22Rv1 (cell line): ENCODE measurements around the gene ASPM.

ENCODE experiments used
- H3K27ac ChIP-seq: fragments of 450-650 bp; 2 replicates; pipeline ENCODE4 v1.5.1; 2017
- CTCF ChIP-seq: fragments of 450-650 bp; IDR thresholded peaks from 2 replicates; pipeline ENCODE4 v1.5.1; 2017; ENCODE audit warnings: mild to moderate bottlenecking
- ZFX ChIP-seq: fragments of 450-650 bp; IDR thresholded peaks from 2 replicates; pipeline ENCODE4 v1.6.1; 2017; ENCODE audit warnings: antibody characterized with exemption, borderline replicate concordance

Gene ASPM

GRCh38 chr1:197152662-197153061 is 6.2 kb upstream of the ASPM start:
- H3K27ac ChIP-seq, result no peak overlapping the region
- TF ChIP-seq ZFX (no peak), CTCF (no peak)

GRCh38 chr1:197151185-197151584 is 4.7 kb upstream of the ASPM start:
- TF ChIP-seq ZFX, result no peak
- no peak for TF ChIP-seq CTCF
- peak overlapping the region; percentile 22 for H3K27ac ChIP-seq

GRCh38 chr1:197150336-197151005 is 4.0 kb upstream of the ASPM start:
- peak overlapping the region; percentile 22; the same call in 1 of the 2 replicates for H3K27ac ChIP-seq
- TF ChIP-seq CTCF (no peak), ZFX (no peak)

- TF ChIP-seq CTCF, result no peak
- TF ChIP-seq ZFX, result no peak
- H3K27ac ChIP-seq, result no peak overlapping the region
Observed at GRCh38 chr1:197149340-197149739, 2.9 kb upstream of the ASPM start.

GRCh38 chr1:197145446-197146024 is 934 bp downstream of the ASPM start:
- no peak for TF ChIP-seq CTCF
- no peak for TF ChIP-seq ZFX
- H3K27ac ChIP-seq, result peak overlapping the region; percentile 88

- no peak for TF ChIP-seq ZFX
- no peak for TF ChIP-seq CTCF
- H3K27ac ChIP-seq, result no peak overlapping the region
Observed at GRCh38 chr1:197144570-197145325, 1.7 kb downstream of the ASPM start.

GRCh38 chr1:197143276-197143675 is 3.2 kb downstream of the ASPM start:
- TF ChIP-seq CTCF (no peak), ZFX (no peak)
- H3K27ac ChIP-seq, result no peak overlapping the region
